Vagina (tissue), 2 donors: ENCODE measurements around the gene FNDC3A.

Experiments
- POLR2A ChIP-seq, 2 donors: fragments of 450-650 bp; IDR thresholded peaks; one replicate each; pipeline ENCODE4 v1.6.1; 2017; ENCODE audit warnings: antibody characterized with exemption in 2 of 2, mild to moderate bottlenecking in 2 of 2, moderate library complexity in 2 of 2
- POLR2AphosphoS5 ChIP-seq, 2 donors: sonication (generic); formaldehyde crosslinking; IDR thresholded peaks; one replicate each; pipeline ENCODE4 v1.9.0; 2017; ENCODE audit warnings: antibody characterized with exemption in 2 of 2, mild to moderate bottlenecking in 2 of 2, low read depth in 1 of 2; ENCODE audit not compliant: insufficient read depth in 1 of 2
- TF ChIP-seq, protein P1 (sequence below), 3 experiments: fragments of 450-650 bp in 2 of 3; fragments of 200-600 bp in 1 of 3; sonication (generic) in 1 of 3; IDR thresholded peaks; one replicate each; pipeline ENCODE4 v1.5.1; 2017 to 2019; ENCODE audit warnings: antibody characterized with exemption in 3 of 3, mild to moderate bottlenecking in 2 of 3, moderate library complexity in 2 of 3

DNA sequence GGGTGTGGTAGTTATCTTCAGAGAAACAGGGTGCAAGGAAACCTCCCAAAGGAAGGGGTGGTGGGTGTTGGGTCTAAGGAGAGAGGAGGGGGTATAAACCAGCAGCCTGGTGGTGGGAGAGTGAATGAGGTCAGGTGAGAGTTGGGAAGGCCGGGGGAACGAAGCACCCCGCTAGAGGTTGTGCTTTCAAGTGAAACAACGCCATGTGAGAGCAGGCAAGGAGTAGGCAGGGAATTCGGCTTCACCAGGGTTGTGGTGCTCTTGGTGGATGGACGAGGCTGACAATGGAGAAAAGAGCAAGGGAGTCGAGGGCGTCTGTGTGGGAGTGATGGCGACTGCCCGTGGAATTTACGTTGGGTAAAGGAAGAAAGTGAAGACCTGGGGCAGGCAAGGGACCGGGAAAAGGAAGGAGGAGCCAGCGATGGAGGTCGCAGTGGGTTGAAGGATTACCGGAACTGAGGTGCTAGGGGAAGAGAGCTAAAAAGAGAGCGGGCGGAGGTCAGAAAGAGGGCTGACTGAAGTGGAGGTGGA lies 242.3 kb downstream of the FNDC3A start:
- TF ChIP-seq, protein P1, sequence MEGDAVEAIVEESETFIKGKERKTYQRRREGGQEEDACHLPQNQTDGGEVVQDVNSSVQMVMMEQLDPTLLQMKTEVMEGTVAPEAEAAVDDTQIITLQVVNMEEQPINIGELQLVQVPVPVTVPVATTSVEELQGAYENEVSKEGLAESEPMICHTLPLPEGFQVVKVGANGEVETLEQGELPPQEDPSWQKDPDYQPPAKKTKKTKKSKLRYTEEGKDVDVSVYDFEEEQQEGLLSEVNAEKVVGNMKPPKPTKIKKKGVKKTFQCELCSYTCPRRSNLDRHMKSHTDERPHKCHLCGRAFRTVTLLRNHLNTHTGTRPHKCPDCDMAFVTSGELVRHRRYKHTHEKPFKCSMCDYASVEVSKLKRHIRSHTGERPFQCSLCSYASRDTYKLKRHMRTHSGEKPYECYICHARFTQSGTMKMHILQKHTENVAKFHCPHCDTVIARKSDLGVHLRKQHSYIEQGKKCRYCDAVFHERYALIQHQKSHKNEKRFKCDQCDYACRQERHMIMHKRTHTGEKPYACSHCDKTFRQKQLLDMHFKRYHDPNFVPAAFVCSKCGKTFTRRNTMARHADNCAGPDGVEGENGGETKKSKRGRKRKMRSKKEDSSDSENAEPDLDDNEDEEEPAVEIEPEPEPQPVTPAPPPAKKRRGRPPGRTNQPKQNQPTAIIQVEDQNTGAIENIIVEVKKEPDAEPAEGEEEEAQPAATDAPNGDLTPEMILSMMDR (IDR thresholded peaks at IDR 0.05), result no peak
- TF ChIP-seq POLR2A (IDR thresholded peaks at IDR 0.05) (no peak), POLR2AphosphoS5 (IDR thresholded peaks at IDR 0.05; ENCODE audit: insufficient read depth in 1 of 2, low read depth in 1 of 2) (no peak)
